ENCODE results near the gene MAML3. TPM values are rescaled to one million over a fixed set of nuclear protein-coding genes. Genes with fewer than 3 reads are reported as not detected.
"Not testable (repeated sequence)": the region's sequence is repeated elsewhere in the genome, so short reads cannot be mapped to it uniquely, and the experiment has no call there.

MAML3 gene
- total and polyA plus RNA-seq, 8 donors, result 1.7 to 20.3 (median 8.4) TPM

GRCh38 chr4:139951021-139951420 is 203.0 kb downstream of the MAML3 start:
- intact Hi-C loops (cut with DNase I; ENCODE audit: low total_unique reads), result no loop called here
- no peak overlapping the region for H3K27ac ChIP-seq
- no peak overlapping the region for H3K4me3 ChIP-seq
- DNase-seq, result no peak
- TF ChIP-seq POLR2A (IDR thresholded peaks at IDR 0.05) (no peak), POLR2AphosphoS5 (IDR thresholded peaks at IDR 0.05) (peak in 1 of 3 donors; percentile 8), EP300 (IDR thresholded peaks at IDR 0.05) (no peak), CTCF (IDR thresholded peaks at IDR 0.05) (no peak)
- no peaks in the 10 kb centered on the region for H3K36me3 ChIP-seq
- no peaks in the 10 kb centered on the region for H3K27me3 ChIP-seq
- no peaks in the 10 kb centered on the region for H3K9me3 ChIP-seq
- 69 to 94% (median 80%) methylated on average over 2 of the region's 2 CpGs for WGBS, 5 donors
- H3K4me1 ChIP-seq, result peaks cover 0 to 32% (median 17%) of the 10 kb centered on the region in 4 donors

GRCh38 chr4:139950568-139950967 is 203.4 kb downstream of the MAML3 start:
- Histone ChIP-seq H3K4me3 (no peak overlapping the region), H3K36me3 (no peaks in the 10 kb centered on the region), H3K9me3 (no peaks in the 10 kb centered on the region), H3K27ac (no peak overlapping the region), H3K4me1 (peaks cover 0 to 30% (median 15%) of the 10 kb centered on the region in 4 donors), H3K27me3 (no peaks in the 10 kb centered on the region)
- 53 to 71% (median 57%) methylated on average over 4 to 5 of the region's 5 CpGs for WGBS, 5 donors
- intact Hi-C loops (cut with DNase I; ENCODE audit: low total_unique reads), result no loop called here
- peak in 1 of 2 donors; percentile 29 for DNase-seq
- TF ChIP-seq POLR2AphosphoS5 (IDR thresholded peaks at IDR 0.05) (no peak), CTCF (IDR thresholded peaks at IDR 0.05) (no peak), POLR2A (IDR thresholded peaks at IDR 0.05) (no peak), EP300 (IDR thresholded peaks at IDR 0.05) (no peak)

- H3K4me3 ChIP-seq; H3K36me3 ChIP-seq; H3K27me3 ChIP-seq; intact Hi-C loops (cut with DNase I; ENCODE audit: low total_unique reads); H3K9me3 ChIP-seq; DNase-seq; H3K27ac ChIP-seq: not testable (repeated sequence)
- WGBS, 5 donors, result 46 to 95% (median 70%) methylated on average over 2 of the region's 2 CpGs
- peaks cover 0 to 24% (median 10%) of the 10 kb centered on the region in 4 donors for H3K4me1 ChIP-seq
These were observed 209.1 kb downstream of the MAML3 start for GRCh38 chr4:139944916-139945315.

- no peak for TF ChIP-seq CTCF (IDR thresholded peaks at IDR 0.05)
- TF ChIP-seq POLR2AphosphoS5 (IDR thresholded peaks at IDR 0.05), result no peak
- no peak for TF ChIP-seq POLR2A (IDR thresholded peaks at IDR 0.05)
- no peak for TF ChIP-seq EP300 (IDR thresholded peaks at IDR 0.05)
- Histone ChIP-seq H3K4me1 (peaks cover 0 to 23% (median 10%) of the 10 kb centered on the region in 4 donors), H3K36me3 (no peaks in the 10 kb centered on the region), H3K4me3 (no peak overlapping the region), H3K27me3 (no peaks in the 10 kb centered on the region), H3K27ac (no peak overlapping the region), H3K9me3 (no peaks in the 10 kb centered on the region)
- intact Hi-C loops (cut with DNase I; ENCODE audit: low total_unique reads), result no loop called here
- WGBS, 5 donors, result 53 to 71% (median 59%) methylated on average over 2 of the region's 2 CpGs
- no peak for DNase-seq
These were observed 210.7 kb downstream of the MAML3 start for GRCh38 chr4:139943277-139943676.

GRCh38 chr4:139942241-139942640 is 211.7 kb downstream of the MAML3 start:
- no peak for TF ChIP-seq POLR2A (IDR thresholded peaks at IDR 0.05)
- peaks cover 0 to 13% (median 7%) of the 10 kb centered on the region in 4 donors for H3K4me1 ChIP-seq
- H3K27me3 ChIP-seq, result no peaks in the 10 kb centered on the region
- peak in 1 of 2 donors; percentile 40 for DNase-seq
- WGBS, 5 donors, result 82 to 93% (median 87%) methylated on average over 3 of the region's 3 CpGs
- H3K36me3 ChIP-seq, result no peaks in the 10 kb centered on the region
- intact Hi-C loops (cut with DNase I; ENCODE audit: low total_unique reads), result no loop called here
- no peak overlapping the region for H3K27ac ChIP-seq
- no peak overlapping the region for H3K4me3 ChIP-seq
- no peaks in the 10 kb centered on the region for H3K9me3 ChIP-seq
